SJCRH30 (cell line): Measurements from ENCODE around the gene ATP5MK. TPM values are rescaled to one million over a fixed set of nuclear protein-coding genes. Genes with fewer than 3 reads are reported as not detected.
"Not testable (repeated sequence)": the region's sequence is repeated elsewhere in the genome, so short reads cannot be mapped to it uniquely, and the experiment has no call there.

ENCODE experiments used
- DNase-seq, 2 experiments: peaks; one replicate each; pipeline ENCODE4 v3.0.0-alpha.2; 2015 to 2020
- H3K27ac ChIP-seq: fragments of 250-450 bp; sonication (Bioruptor Pico); 2 replicates; pipeline ENCODE4 v1.5.1; 2020; ENCODE audit warnings: mild to moderate bottlenecking, moderate library complexity
- H3K27me3 ChIP-seq: fragments of 250-450 bp; sonication (Bioruptor Pico); 2 replicates; pipeline ENCODE4 v1.5.1; 2020; ENCODE audit warnings: mild to moderate bottlenecking, moderate library complexity
- H3K36me3 ChIP-seq: fragments of 250-450 bp; sonication (Bioruptor Pico); 2 replicates; pipeline ENCODE4 v1.5.1; 2020; ENCODE audit warnings: mild to moderate bottlenecking, moderate library complexity
- H3K4me1 ChIP-seq: fragments of 250-450 bp; sonication (Bioruptor Pico); 2 replicates; pipeline ENCODE4 v1.5.1; 2020; ENCODE audit warnings: mild to moderate bottlenecking, moderate library complexity
- H3K4me3 ChIP-seq: fragments of 250-450 bp; sonication (Bioruptor Pico); 2 replicates; pipeline ENCODE4 v1.5.1; 2020; ENCODE audit warnings: mild to moderate bottlenecking, moderate library complexity
- H3K9me3 ChIP-seq: fragments of 250-450 bp; sonication (Bioruptor Pico); replicated peaks from 2 replicates; pipeline ENCODE4 v1.5.1; 2020; ENCODE audit warnings: mild to moderate bottlenecking, moderate library complexity
- total RNA-seq: library from RNA; depleted of rRNA; stranded (reverse); fragments of >200 nt; shearing (Covaris generic); gene quantifications from 2 replicates; pipeline ENCODE4 v1.2.3, GENCODE V29; 2014

The ATP5MK gene
- total RNA-seq, 1 experiment from 2014 or later, result 321 TPM

DNA sequence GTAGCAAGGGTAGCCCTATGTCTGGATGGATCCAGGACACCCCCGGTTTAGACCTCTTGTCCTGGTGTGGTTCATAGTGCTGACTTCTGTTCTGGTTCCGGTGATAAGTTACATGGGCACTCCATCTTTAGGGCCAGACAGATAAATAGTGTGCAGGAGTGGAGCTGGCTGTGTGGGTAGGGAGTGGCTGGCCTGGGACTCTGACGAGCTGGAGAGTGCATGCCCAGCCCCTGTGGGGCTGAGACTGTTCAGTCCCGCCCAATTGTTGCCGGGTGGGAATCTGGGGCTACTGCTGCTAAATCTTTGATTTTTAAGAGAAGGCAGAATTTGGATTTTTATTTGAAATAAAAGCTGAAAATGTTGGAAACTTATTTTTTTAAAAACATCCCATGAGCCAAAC, 27.5 kb upstream of the ATP5MK start:
- no peaks in the 10 kb centered on the region for H3K4me1 ChIP-seq
- DNase-seq, result no peak
- no peak overlapping the region for H3K4me3 ChIP-seq
- H3K27ac ChIP-seq, result no peak overlapping the region
- H3K9me3 ChIP-seq, result no peaks in the 10 kb centered on the region
- H3K27me3 ChIP-seq, result no peaks in the 10 kb centered on the region
- peaks cover 88% of the 10 kb centered on the region for H3K36me3 ChIP-seq

DNA sequence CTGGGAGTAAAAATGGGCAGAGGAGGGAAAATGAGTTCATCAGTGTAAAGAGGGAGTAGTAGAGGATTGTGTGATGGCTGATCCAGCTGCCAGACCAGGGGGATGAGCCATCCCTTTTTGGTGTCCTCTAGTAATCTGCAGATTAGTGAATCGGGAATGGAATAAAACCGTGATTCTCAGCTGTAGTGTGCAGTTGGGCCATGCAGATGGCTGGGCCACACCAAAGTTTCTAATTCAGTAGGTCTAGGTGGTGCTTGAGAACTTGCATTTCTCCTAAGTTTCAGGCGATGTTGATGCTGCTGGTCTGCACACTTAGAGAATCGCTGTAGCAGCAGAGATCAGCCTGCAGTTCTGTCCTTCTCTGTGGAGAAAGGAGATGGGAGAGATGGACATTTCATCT, 22.8 kb upstream of the ATP5MK start:
- DNase-seq, result no peak
- no peak overlapping the region for H3K4me3 ChIP-seq
- no peaks in the 10 kb centered on the region for H3K27me3 ChIP-seq
- no peaks in the 10 kb centered on the region for H3K9me3 ChIP-seq
- peaks cover 80% of the 10 kb centered on the region for H3K36me3 ChIP-seq
- H3K27ac ChIP-seq, result no peak overlapping the region
- no peaks in the 10 kb centered on the region for H3K4me1 ChIP-seq

DNA sequence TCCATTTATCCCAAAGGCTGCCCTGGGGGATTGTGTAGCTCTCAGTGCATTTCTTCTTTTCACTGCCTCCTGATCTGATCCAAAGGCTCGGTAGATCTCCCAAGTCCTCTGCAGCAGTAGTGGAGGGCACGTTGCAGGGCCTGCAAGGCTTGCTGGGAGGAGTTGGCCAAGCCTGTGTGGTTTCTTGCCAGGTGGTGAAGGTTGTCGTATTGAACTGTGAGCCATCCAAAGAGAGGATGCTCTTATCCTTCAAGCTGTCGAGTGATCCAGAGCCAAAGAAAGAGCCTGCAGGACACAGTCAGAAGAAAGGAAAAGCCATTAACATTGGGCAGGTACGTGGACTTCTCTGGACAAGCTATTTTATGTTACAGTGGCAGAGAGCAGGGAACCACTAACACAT, 21.3 kb upstream of the ATP5MK start:
- Histone ChIP-seq H3K36me3 (peaks cover 80% of the 10 kb centered on the region), H3K4me1 (no peaks in the 10 kb centered on the region), H3K9me3 (no peaks in the 10 kb centered on the region), H3K27ac (no peak overlapping the region), H3K27me3 (no peaks in the 10 kb centered on the region), H3K4me3 (no peak overlapping the region)
- no peak for DNase-seq

DNA sequence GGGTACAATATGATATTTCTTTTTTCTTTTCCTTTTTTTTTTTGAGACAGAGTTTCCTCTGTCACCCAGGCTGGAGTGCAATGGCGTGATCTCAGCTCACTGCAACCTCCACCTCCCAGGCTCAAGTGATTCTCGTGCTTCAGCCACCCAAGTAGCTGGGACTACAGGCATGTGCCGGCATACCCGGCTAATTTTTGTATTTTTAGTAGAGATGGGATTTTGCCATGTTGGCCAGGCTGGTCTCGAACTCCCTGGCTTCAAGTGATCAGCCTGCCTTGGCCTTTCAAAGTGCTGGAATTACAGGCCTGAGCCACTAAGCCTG, 20.8 kb upstream of the ATP5MK start:
- H3K9me3 ChIP-seq, result not testable (repeated sequence)
- peaks cover 78% of the 10 kb centered on the region for H3K36me3 ChIP-seq

DNA sequence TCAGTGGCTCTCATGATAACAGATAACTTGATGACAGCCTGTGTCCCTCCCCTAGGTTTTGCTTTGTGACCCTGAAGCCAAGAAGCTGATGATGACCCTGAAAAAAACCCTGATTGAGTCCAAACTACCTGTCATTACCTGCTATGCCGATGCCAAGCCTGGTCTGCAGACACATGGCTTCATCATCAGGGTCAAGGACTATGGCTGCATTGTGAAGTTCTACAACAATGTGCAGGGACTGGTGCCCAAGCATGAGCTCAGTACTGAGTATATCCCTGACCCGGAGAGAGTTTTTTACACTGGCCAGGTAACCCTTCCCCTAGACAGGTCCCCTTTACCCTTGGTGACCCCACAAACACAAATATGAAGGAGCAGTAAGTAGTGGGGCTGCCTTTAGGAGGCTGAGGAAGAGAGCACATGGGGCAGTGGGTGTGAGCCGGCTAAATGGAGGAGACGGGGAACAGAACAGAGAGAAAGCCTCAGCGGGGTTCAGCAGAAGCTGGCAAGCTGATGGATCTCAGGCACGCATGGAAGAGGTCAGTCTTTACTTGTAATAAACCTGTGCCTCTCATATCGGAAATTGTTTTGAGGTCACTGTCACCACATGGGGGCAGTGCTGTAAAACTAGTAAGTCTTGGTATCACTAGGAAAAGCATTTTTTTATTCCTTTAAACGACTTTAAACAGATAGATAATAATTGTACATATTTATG, 20.3 kb upstream of the ATP5MK start:
- no peaks in the 10 kb centered on the region for H3K9me3 ChIP-seq
- H3K27ac ChIP-seq, result no peak overlapping the region
- no peaks in the 10 kb centered on the region for H3K4me1 ChIP-seq
- peak; percentile 52 to 79 for DNase-seq
- H3K4me3 ChIP-seq, result no peak overlapping the region
- H3K27me3 ChIP-seq, result no peaks in the 10 kb centered on the region
- H3K36me3 ChIP-seq, result peaks cover 81% of the 10 kb centered on the region

More for the DNA sequence above, 20.8 kb upstream of the ATP5MK start:
- not testable (repeated sequence) for DNase-seq, H3K27ac ChIP-seq, H3K4me1 ChIP-seq, H3K4me3 ChIP-seq, H3K27me3 ChIP-seq

DNA sequence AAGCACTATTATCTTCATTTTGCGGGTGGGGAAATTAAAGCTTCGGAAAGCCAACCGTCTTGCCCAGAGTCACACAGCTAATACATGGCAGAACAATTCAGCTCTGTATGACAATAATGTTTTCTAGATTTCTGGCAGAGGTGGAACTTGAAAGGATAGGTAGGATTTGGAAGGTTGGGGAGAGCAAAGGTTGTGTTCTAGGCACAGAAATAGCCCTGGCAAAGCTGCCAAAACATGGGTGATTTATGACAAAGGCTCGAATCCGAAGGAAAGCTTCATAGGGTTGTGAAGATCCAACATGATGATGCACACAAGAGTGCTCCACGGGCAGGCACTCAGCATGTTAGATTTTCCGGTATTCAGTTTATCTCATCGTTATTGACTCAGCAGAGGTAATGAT, 19.3 kb upstream of the ATP5MK start:
- Histone ChIP-seq H3K9me3 (no peaks in the 10 kb centered on the region), H3K4me3 (no peak overlapping the region), H3K27ac (no peak overlapping the region), H3K27me3 (no peaks in the 10 kb centered on the region), H3K4me1 (no peaks in the 10 kb centered on the region), H3K36me3 (peaks cover 80% of the 10 kb centered on the region)
- DNase-seq, result no peak

DNA sequence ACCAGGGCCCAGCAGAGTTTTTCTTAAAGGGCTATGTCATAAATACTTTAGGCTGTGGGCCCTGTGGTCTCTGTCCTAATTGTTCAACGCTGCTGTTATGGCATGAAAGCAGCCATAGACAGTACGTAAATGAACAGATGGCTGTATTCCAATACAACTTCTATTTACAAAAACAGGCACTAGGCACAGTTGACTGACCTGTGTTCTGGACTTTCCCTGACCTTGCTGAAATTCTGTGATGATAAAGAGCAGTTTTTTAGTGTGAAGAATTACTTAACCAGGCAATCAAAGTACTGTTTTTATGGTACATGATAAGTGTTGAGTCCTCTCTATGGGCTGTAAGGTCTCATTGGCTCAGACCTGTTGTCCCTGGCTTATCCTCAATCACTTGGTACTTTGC, 17.3 kb upstream of the ATP5MK start:
- DNase-seq, result no peak
- no peaks in the 10 kb centered on the region for H3K9me3 ChIP-seq
- H3K27me3 ChIP-seq, result no peaks in the 10 kb centered on the region
- H3K27ac ChIP-seq, result no peak overlapping the region
- no peaks in the 10 kb centered on the region for H3K4me1 ChIP-seq
- H3K36me3 ChIP-seq, result peaks cover 81% of the 10 kb centered on the region
- H3K4me3 ChIP-seq, result no peak overlapping the region

DNA sequence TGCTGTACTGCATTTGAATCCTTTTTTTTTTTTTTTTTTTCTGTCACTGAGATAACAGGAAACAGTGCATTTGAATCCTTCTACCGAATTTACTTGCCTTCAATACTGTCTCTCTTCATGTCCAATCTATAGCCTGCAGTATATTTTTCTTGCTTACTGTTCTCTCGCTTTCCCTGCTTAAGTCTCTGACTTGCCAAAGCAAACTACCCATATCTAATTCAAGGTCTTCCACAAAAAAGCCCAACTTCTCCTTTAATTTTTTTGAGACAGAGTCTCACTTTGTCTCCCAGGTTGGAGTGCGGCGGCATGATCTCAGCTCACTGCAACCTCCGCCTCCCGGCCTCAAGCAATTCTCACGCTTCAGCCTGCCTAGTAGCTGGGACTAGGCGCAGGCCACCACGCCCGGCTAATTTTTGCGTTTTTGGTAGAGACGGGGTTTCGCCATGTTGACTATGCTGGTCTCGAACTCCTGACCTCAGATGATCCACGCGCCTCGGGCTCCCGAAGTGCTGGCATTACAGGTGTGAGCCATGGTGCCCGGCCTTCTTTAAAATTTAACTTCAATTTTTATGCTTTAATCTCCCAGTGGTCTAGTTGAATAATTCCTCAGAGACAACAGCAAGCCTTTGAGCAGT, 1.0 kb upstream of the ATP5MK start:
- Histone ChIP-seq H3K36me3 (peaks cover 45% of the 10 kb centered on the region), H3K4me3 (peak overlapping the region; percentile 71), H3K27ac (no peak overlapping the region), H3K4me1 (no peaks in the 10 kb centered on the region), H3K9me3 (no peaks in the 10 kb centered on the region), H3K27me3 (no peaks in the 10 kb centered on the region)
- no peak for DNase-seq

DNA sequence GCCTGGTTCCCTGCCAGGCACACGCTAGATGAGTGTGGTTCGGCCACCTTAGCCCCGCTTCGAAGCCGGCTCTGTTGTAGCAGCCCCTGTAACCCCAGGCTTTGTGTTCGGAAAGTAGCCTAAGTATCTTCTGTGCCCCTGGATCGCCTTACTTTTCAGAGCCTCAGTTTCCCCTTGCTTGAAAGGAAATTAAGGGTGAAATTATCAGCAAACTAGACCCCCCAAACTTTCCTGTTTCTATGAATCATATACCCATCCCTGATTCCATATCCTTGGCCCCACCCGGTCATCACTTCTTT, 463 bp upstream of the ATP5MK start:
- H3K36me3 ChIP-seq, result peaks cover 45% of the 10 kb centered on the region

DNA sequence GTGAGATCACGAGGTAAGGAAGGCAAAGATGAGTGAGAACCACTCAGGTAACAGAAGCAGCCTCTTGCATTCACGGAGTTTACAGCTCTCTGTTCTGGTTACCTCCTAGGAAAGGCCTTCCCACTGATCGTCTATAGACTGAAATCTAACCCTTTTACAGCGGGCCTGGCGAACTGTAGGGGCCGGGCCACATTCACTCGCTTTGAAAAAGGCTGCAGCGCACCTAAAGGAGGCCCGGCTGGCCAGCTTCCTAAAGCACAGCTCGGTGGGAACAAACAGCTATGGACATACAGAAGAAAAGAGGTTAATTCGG, 565 bp downstream of the ATP5MK start:
- Histone ChIP-seq H3K36me3 (peaks cover 43% of the 10 kb centered on the region), H3K27me3 (no peaks in the 10 kb centered on the region), H3K9me3 (no peaks in the 10 kb centered on the region), H3K4me1 (no peaks in the 10 kb centered on the region), H3K4me3 (peak overlapping the region; percentile 71), H3K27ac (peak overlapping the region; percentile 76)
- DNase-seq, result peak in 1 of 2 experiments; percentile 42

More for the DNA sequence above, 463 bp upstream of the ATP5MK start:
- H3K4me1 ChIP-seq, result no peaks in the 10 kb centered on the region
- peak overlapping the region; percentile 71 for H3K4me3 ChIP-seq
- H3K27ac ChIP-seq, result peak overlapping the region; percentile 76
- no peak for DNase-seq
- H3K27me3 ChIP-seq, result no peaks in the 10 kb centered on the region
- no peaks in the 10 kb centered on the region for H3K9me3 ChIP-seq

DNA sequence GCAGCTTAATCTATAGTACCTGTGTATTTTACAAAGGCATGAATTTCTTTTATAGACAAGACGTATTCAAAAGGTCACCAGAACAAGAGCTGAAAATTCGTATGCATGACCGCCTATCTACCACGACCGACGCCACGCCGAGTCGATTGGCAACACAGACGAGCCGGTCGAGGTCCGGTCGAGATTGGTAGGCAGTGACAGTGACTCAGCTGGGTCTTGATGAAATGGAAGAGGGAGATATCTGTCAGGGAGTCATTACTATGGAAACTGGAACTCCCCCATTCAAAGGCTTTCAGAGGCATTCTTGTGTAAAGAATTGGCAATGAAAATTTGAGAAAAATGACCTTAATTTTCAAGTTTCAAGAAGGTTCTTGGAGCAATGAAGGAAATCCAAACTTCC, 2.1 kb downstream of the ATP5MK start:
- H3K36me3 ChIP-seq, result peaks cover 48% of the 10 kb centered on the region
- H3K4me3 ChIP-seq, result no peak overlapping the region

DNA sequence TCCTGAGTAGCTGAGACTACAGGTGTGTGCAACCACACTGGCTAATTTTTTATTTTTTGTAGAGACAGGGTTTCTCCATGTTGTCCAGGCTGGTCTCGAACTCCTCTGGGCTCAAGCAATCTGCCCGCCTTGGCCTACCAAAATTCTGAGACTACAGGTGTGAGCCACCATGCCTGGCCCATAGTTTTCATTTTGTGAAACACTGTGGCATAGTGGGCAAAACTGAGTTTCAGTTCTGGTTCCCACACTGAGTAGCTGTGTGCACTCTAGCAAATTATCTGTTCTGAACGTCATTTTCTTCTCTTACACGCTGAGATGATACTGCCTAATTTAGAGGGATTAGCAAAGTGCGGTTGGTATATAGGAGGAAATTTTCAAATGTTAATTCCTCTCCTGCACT, 13.5 kb downstream of the ATP5MK start:
- Histone ChIP-seq H3K36me3 (peaks cover 51% of the 10 kb centered on the region), H3K4me1 (no peaks in the 10 kb centered on the region), H3K27ac (no peak overlapping the region), H3K27me3 (no peaks in the 10 kb centered on the region), H3K4me3 (no peak overlapping the region), H3K9me3 (no peaks in the 10 kb centered on the region)
- DNase-seq, result no peak

More for the DNA sequence above, 2.1 kb downstream of the ATP5MK start:
- Histone ChIP-seq H3K9me3 (no peaks in the 10 kb centered on the region), H3K27me3 (no peaks in the 10 kb centered on the region), H3K27ac (no peak overlapping the region), H3K4me1 (no peaks in the 10 kb centered on the region)
- DNase-seq, result no peak

DNA sequence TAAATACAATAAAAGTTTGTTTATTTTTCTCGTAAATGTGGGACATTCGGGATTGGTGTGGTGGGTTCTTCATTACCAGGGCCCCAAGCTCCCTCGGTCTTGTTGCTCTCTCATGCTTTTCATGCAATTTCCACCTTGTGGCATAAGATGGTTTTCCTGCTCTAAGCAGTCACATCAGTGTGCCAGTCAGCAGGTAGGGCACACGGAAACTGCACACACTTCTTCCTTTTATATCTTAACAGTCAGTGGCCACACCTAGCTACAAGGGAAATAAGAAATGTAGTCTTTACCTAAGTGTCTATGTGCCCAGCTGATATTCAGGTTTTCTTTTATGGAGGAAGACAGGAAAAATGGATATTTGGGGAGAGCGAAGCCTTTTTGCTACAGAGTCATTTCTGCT, 22.0 kb downstream of the ATP5MK start:
- H3K4me1 ChIP-seq, result peaks cover 5% of the 10 kb centered on the region
- no peak overlapping the region for H3K4me3 ChIP-seq
- H3K27me3 ChIP-seq, result no peaks in the 10 kb centered on the region
- peaks cover 27% of the 10 kb centered on the region for H3K36me3 ChIP-seq
- H3K9me3 ChIP-seq, result no peaks in the 10 kb centered on the region
- no peak for DNase-seq
- no peak overlapping the region for H3K27ac ChIP-seq

DNA sequence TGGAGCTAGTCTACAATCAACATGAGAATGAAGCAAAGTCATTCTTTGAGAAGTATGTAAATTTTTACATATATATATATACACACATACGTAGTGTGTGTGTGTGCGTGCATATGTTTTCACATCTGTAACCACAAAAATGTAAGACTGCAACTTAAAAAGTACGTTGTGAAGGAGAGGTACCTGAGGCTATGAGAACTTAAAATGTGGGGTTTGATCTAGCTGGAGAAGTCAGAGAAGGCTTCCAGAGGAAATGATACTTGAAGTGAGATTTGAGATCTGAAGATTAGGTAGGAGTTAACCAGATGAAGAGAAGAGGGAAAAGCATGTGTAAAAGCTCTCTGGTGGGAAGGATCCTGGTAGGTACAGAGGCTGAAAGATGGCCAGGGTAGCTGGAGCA, 22.7 kb downstream of the ATP5MK start:
- Histone ChIP-seq H3K4me3 (no peak overlapping the region), H3K4me1 (peaks cover 7% of the 10 kb centered on the region), H3K9me3 (no peaks in the 10 kb centered on the region), H3K27me3 (no peaks in the 10 kb centered on the region), H3K27ac (no peak overlapping the region), H3K36me3 (peaks cover 27% of the 10 kb centered on the region)
- DNase-seq, result no peak

DNA sequence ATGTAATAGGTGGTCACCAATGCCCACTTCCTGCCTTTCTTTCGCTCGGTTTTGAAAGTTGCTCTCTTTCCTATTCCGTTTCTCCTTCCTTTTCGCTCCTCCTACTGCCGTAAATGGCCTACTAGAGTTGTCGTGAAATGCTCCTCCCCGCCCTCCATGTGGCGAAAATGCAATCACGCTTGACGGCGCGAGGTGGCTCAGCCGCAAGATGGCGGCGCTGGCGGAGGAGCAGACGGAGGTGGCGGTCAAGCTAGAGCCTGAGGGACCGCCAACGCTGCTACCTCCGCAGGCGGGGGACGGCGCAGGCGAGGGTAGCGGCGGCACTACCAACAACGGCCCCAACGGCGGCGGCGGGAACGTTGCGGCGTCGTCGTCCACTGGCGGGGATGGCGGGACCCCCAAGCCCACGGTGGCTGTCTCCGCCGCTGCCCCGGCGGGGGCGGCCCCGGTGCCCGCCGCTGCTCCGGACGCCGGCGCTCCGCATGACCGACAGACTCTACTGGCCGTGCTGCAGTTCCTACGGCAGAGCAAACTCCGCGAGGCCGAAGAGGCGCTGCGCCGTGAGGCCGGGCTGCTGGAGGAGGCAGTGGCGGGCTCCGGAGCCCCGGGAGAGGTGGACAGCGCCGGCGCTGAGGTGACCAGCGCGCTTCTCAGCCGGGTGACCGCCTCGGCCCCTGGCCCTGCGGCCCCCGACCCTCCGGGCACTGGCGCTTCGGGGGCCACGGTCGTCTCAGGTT, 28.3 kb downstream of the ATP5MK start, which contains the start of gene TAF5:
Gene TAF5, plus strand, starts transcription at position 195 of the 737 bp plus-strand sequence. Its CDS starts 14 bp downstream, at position 209.
- Histone ChIP-seq H3K4me3 (peak within 1 kb of the TSS; percentile 90), H3K27me3 (no peaks in the 10 kb centered on the region), H3K36me3 (no peaks in the 10 kb centered on the region; the same call in 1 of the 2 replicates), H3K9me3 (no peaks in the 10 kb centered on the region), H3K27ac (peak within 1 kb of the TSS; percentile 55), H3K4me1 (peaks cover 7% of the 10 kb centered on the region)
- DNase-seq, result peak; percentile 95 to 97
